Peyer's patch (tissue), 4 donors: ENCODE data around the gene TTLL5. TPM values are rescaled to one million over a fixed set of nuclear protein-coding genes. Genes with fewer than 3 reads are reported as not detected.

Experiments
- DNase-seq, 3 donors: peaks; one replicate each; pipeline ENCODE4 v3.0.0-alpha.2; 2017 to 2019
- H3K27ac ChIP-seq, 4 donors: fragments of 200-600 bp; sonication (generic); one replicate each; pipeline ENCODE4 v1.5.1; 2016 to 2019
- H3K27me3 ChIP-seq, 2 donors: fragments of 200-600 bp; sonication (generic); one replicate each; pipeline ENCODE4 v1.5.1; 2019
- H3K36me3 ChIP-seq, 3 donors: fragments of 200-600 bp; sonication (generic); one replicate each; pipeline ENCODE4 v1.5.1; 2016 to 2019
- H3K4me1 ChIP-seq, 4 donors: fragments of 200-600 bp; sonication (generic); one replicate each; pipeline ENCODE4 v1.5.1; 2016 to 2019
- H3K4me3 ChIP-seq, 4 donors: fragments of 200-600 bp; sonication (generic); 1 replicate in 3 of 4; 2 replicates in 1 of 4; pipeline ENCODE4 v1.5.1; 2016 to 2019; ENCODE audit warnings: mild to moderate bottlenecking in 1 of 4
- H3K9me3 ChIP-seq, 4 donors: fragments of 200-600 bp; sonication (generic); one replicate each; pipeline ENCODE4 v1.5.1; 2016 to 2019; ENCODE audit warnings: mild to moderate bottlenecking in 1 of 4
- CTCF ChIP-seq, 6 experiments: fragments of 450-650 bp in 4 of 6; fragments of 200-600 bp in 2 of 6; sonication (generic) in 1 of 6; IDR thresholded peaks; one replicate each; pipeline ENCODE4 v1.5.1; 2017 to 2019; ENCODE audit warnings: antibody characterized with exemption in 6 of 6, mild to moderate bottlenecking in 3 of 6, moderate library complexity in 1 of 6
- POLR2A ChIP-seq, 2 donors: fragments of 450-650 bp; IDR thresholded peaks; one replicate each; pipeline ENCODE4 v1.5.1; 2017; ENCODE audit warnings: antibody characterized with exemption in 2 of 2, mild to moderate bottlenecking in 2 of 2, moderate library complexity in 2 of 2
- total RNA-seq, 4 donors: library from RNA; depleted of rRNA; stranded (reverse); fragments of >200 nt; gene quantifications; one replicate each; pipeline ENCODE4 v1.1.0, GENCODE V29; 2016

The TTLL5 gene
- total RNA-seq, 4 donors from 2014 or later: 33.6 to 82.5 (median 46.4) TPM

DNA sequence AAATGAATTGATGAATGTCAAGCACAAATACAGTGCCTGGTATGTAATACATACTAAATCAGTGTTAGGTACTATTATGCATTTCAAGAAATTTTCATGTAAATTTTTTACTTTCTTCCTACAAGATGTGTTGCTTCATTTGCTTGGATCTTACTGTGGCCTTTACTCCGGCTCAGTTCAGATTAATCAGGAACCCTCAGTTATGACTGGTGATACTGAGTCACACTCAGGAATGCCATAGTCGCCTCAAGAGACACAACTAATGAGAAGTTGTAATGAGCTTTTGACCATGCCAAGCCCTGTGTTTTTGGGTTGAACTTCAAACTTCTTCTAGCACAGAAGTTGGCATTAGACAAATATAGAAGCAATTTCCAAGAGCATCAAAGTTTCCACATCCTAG is 224.8 kb downstream of the TTLL5 start:
- H3K36me3 ChIP-seq: no peaks in the 10 kb centered on the region
- no peaks in the 10 kb centered on the region for H3K4me1 ChIP-seq
- no peak overlapping the region for H3K4me3 ChIP-seq
- no peaks in the 10 kb centered on the region for H3K27me3 ChIP-seq
- no peak for TF ChIP-seq POLR2A (IDR thresholded peaks at IDR 0.05)
- DNase-seq: no peak
- H3K27ac ChIP-seq: no peak overlapping the region
- no peaks in the 10 kb centered on the region for H3K9me3 ChIP-seq

DNA sequence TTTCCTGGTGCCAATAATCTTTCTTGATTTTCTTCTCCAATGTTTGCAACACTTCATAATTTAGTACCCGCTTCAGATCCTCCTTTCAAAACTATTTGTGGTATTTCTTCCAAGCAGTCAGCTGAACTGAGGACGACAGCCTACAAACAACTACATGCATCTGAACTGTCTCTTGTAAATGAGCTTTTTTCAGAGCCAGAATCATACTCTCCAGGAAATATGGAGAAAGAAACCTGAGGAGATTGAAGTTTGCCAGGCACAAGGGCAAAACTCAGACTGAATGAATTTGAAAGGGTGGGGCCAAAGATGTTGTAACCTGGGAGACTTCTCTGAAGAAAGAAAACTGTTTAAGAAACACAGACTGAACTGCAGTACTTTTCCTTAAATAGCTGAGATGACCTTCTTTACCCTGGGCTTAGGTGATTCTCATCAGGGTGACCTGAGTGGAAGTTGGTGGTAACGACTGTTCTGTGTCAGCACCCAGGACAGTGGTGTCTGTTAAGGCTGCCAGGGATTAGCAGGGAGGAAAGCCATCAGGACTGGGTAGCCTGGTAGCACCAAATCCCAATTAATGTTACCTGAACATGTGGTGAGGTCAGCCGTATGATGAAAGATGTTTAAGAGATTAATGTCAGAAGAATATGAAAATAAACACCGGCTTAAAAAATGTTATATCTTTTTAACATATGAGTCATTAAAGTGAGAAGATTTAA is 225.7 kb downstream of the TTLL5 start:
- H3K9me3 ChIP-seq: no peaks in the 10 kb centered on the region
- TF ChIP-seq CTCF (IDR thresholded peaks at IDR 0.05) (no peak), POLR2A (IDR thresholded peaks at IDR 0.05) (no peak)
- DNase-seq: no peak
- no peaks in the 10 kb centered on the region for H3K4me1 ChIP-seq
- no peaks in the 10 kb centered on the region for H3K27me3 ChIP-seq
- H3K4me3 ChIP-seq: no peak overlapping the region
- no peaks in the 10 kb centered on the region for H3K36me3 ChIP-seq
- H3K27ac ChIP-seq: no peak overlapping the region

DNA sequence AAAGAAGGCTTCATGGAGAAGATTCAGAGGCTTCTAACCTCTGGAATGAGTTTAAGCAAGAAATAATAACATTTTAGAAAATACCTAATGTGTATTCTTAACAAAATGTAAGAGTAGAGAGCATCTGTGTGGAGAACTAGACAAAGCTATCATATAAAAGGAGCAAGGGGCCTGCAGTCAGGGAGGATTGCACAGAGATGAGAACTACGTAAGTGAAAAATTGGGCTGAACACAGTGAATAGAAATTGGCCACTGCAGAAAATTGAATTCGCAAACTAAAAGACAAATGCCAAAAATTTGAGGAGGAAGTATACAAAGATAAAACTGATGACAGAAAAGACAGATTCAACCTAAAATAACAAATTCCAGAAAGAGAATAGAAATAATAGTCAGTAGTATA is 227.9 kb downstream of the TTLL5 start:
- Histone ChIP-seq H3K9me3 (no peaks in the 10 kb centered on the region), H3K4me1 (no peaks in the 10 kb centered on the region), H3K27me3 (no peaks in the 10 kb centered on the region), H3K36me3 (no peaks in the 10 kb centered on the region), H3K4me3 (no peak overlapping the region), H3K27ac (no peak overlapping the region)
- TF ChIP-seq CTCF (IDR thresholded peaks at IDR 0.05): no peak
- no peak for DNase-seq

GRCh38 chr14:75896341-75896740 is 235.3 kb downstream of the TTLL5 start:
- Histone ChIP-seq H3K4me3 (no peak overlapping the region), H3K36me3 (no peaks in the 10 kb centered on the region), H3K4me1 (no peaks in the 10 kb centered on the region), H3K27ac (no peak overlapping the region), H3K27me3 (no peaks in the 10 kb centered on the region), H3K9me3 (no peaks in the 10 kb centered on the region)
- TF ChIP-seq CTCF (IDR thresholded peaks at IDR 0.05): no peak
- no peak for DNase-seq

- H3K4me3 ChIP-seq: no peak overlapping the region
- H3K4me1 ChIP-seq: peaks cover 0 to 7% (median 0%) of the 10 kb centered on the region in 4 donors
- no peak overlapping the region for H3K27ac ChIP-seq
- TF ChIP-seq CTCF (IDR thresholded peaks at IDR 0.05): no peak
- TF ChIP-seq POLR2A (IDR thresholded peaks at IDR 0.05): no peak
- DNase-seq: no peak
- H3K36me3 ChIP-seq: no peaks in the 10 kb centered on the region
- H3K9me3 ChIP-seq: no peaks in the 10 kb centered on the region
- no peaks in the 10 kb centered on the region for H3K27me3 ChIP-seq
These were observed 243.3 kb downstream of the TTLL5 start for GRCh38 chr14:75904311-75904710.

DNA sequence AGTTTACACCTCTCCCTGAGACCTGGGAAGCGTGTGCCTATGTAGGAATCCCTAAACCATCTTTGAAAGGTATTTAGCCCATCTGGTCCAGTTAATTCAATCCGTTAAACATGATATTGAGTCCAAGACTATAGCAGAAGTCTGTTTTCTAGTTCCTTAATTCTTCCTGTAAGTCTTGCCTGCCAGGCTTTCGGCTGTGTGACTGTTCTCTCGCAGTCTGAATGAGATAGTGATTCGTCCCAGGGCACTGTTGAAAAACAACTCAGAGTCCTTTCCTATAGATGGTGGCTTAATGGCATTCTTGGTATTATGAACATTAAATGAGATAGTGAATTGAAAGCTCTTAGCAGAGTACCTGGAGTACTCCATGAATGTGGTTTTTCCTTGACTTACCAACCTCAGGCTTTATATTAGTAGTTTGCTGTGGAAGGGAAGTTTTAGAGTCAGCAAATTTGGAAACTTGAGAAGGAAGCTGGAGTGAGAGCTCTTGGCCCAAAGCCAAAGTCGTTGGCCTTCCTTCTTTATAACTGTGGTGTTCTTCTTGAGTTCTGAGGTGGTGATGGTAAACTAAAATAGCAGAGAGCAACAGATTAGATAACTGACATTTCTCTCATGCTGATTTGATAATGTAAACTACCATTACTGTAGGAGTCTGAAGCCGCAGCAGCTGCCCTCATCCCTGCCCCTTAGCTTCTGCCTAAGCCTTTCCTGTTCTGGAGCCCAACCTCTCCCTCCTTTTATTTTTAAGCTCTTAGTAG is 244.3 kb downstream of the TTLL5 start:
- no peak overlapping the region for H3K27ac ChIP-seq
- H3K4me1 ChIP-seq: peaks cover 0 to 7% (median 0%) of the 10 kb centered on the region in 4 donors
- no peak overlapping the region for H3K4me3 ChIP-seq
- H3K9me3 ChIP-seq: no peaks in the 10 kb centered on the region
- no peaks in the 10 kb centered on the region for H3K36me3 ChIP-seq
- TF ChIP-seq CTCF (IDR thresholded peaks at IDR 0.05) (no peak), POLR2A (IDR thresholded peaks at IDR 0.05) (no peak)
- peak in 1 of 3 donors; percentile 60 for DNase-seq
- no peaks in the 10 kb centered on the region for H3K27me3 ChIP-seq
